GM18508 (cell line): ENCODE results near the gene SGCD.

ENCODE experiments used
- ATAC-seq: cut with Tn5 transposase; IDR thresholded peaks from one replicate; pipeline ENCODE4 v1.9.1; 2021; ENCODE audit warnings: moderate number of reproducible peaks; ENCODE audit not compliant: insufficient read depth, unreplicated experiment

SGCD gene

GRCh38 chr5:156815988-156816599 lies 489.1 kb downstream of the SGCD start:
- ATAC-seq = no peak
